HUES6 (cell line): ENCODE measurements around the gene ADM5.

ENCODE experiments used
- H3K27ac ChIP-seq: 2 replicates; pipeline ENCODE4 v1.7.0; 2013; ENCODE audit warnings: low read depth, mild to moderate bottlenecking, low read length, inconsistent platforms
- H3K27me3 ChIP-seq: 2 replicates; pipeline ENCODE4 v1.6.1; 2013; ENCODE audit warnings: low read length; ENCODE audit not compliant: control insufficient read depth, insufficient read depth
- H3K36me3 ChIP-seq: 2 replicates; pipeline ENCODE4 v1.6.1; 2013; ENCODE audit warnings: low read length; ENCODE audit not compliant: control insufficient read depth, insufficient read depth
- H3K4me1 ChIP-seq: 2 replicates; pipeline ENCODE4 v1.6.1; 2013; ENCODE audit warnings: low read length; ENCODE audit not compliant: control insufficient read depth, insufficient read depth
- H3K4me3 ChIP-seq: 2 replicates; pipeline ENCODE4 v1.5.1; 2013; ENCODE audit warnings: low read depth, low read length
- H3K9ac ChIP-seq: one replicate; pipeline ENCODE4 v1.6.1; 2013; ENCODE audit warnings: mild to moderate bottlenecking, low read length
- H3K9me3 ChIP-seq: 2 replicates; pipeline ENCODE4 v1.6.1; 2013; ENCODE audit warnings: low read depth, low read length; ENCODE audit not compliant: control insufficient read depth, insufficient read depth

Gene ADM5, protein sequence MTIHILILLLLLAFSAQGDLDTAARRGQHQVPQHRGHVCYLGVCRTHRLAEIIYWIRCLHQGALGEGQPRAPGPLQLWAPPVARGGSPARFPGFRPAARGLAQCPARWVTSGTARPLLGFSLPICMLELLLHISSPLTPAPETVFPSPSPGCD

DNA sequence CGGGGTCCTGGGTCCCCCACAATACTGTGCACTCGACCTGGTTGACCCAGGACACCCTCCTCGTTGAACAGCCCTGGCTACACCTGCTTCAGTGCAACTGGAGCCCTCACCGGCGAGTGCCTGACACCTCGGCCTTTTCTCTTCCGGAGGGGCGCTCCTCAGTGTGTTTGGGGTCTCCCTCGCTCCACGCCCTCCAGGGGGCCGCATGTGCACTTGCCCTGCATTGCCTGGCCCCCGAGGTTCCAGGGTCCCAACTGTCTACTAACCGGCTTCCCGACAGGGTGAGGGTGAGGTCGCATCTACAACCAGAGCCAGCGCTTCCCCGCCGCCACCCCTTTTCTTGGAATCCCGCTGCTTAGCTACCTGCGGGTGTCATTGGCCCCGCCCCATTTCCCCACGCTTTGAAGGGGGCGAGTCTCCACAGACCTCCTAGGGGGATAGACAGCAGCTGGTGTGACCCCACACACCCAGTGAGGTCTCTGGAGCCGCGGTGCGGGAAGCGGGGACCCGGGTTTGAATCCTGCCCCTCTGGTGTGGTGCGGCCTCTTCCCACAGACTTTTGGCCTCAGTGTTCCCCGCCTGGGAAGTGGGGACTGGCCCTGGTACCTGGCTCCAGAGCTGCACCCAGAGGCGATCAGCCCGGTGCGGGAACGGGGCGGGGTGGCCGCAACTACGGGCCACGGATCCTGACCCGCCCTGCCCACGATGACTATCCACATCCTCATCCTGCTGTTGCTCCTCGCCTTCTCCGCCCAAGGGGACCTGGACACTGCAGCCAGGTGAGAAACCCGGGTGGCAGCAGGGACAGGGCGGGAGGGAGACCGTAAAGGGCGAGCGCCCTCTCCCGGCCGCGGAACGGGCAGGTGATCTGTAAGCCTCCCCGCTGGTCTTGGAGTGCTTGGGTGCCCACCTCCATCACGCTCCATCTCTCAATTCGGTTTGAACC is at the start of gene ADM5:
ADM5 (plus strand) TSS at position 462 of the 946 bp plus-strand sequence; CDS start at position 706, 244 bp downstream.
- H3K36me3 ChIP-seq: peaks cover 42% of the 10 kb centered on the region
- no peaks in the 10 kb centered on the region for H3K9me3 ChIP-seq
- H3K4me3 ChIP-seq: peak within 1 kb of the TSS; percentile 67
- H3K4me1 ChIP-seq: peaks cover 13% of the 10 kb centered on the region
- H3K27me3 ChIP-seq: no peaks in the 10 kb centered on the region
- H3K9ac ChIP-seq: peak within 1 kb of the TSS; percentile 70
- no peak within 1 kb of the TSS for H3K27ac ChIP-seq

DNA sequence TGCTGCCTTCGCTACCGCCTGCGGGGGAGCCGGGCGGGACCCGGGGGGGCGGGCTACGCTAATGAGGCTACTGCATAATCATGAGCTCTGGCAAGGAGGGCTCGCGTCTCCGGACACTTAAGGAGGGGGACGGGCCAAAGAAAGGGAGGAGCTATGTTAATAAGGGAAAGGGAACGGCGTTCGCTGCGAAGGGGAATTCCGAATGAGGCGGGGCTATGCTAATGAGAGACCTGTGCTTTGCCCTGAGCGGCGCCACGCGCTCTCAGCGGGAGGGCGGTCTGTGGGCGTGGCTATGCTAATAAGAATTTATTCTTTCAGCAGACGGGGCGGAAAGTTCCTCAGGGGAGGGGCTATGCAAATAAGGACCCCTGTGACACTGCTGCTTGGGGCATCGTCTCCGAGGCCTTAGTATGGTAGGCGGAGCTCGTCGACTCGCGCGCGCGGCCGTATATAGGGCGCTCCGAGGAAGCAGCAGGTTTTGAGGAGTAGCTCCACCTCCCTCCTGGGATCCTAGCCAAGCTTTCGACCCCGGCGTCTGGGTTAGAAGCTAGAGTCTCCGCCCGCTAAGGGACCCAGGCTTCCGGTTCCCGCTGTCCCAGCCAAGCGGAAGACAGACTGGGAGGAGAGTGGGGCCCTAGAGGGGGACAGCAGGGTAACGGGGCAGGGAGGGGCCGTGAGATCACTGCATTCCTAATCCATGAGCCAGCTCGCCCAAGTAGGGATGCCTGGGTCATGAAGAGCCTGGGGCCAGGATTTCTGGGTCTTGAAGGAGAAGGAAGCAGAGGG is 49.1 kb upstream of the ADM5 start, which contains the start of gene RRAS:
RRAS (minus strand) TSS at position 31 of the 786 bp plus-strand sequence. CDS start 45 bp downstream, outside the sequence.
- Histone ChIP-seq H3K36me3 (peaks cover 7% of the 10 kb centered on the region), H3K9me3 (no peaks in the 10 kb centered on the region), H3K4me3 (peak within 1 kb of the TSS; percentile 68), H3K27me3 (peaks cover 3% of the 10 kb centered on the region; the same call in 1 of the 2 replicates), H3K27ac (peak within 1 kb of the TSS; percentile 99), H3K4me1 (peaks cover 31% of the 10 kb centered on the region), H3K9ac (peak within 1 kb of the TSS; percentile 96)

DNA sequence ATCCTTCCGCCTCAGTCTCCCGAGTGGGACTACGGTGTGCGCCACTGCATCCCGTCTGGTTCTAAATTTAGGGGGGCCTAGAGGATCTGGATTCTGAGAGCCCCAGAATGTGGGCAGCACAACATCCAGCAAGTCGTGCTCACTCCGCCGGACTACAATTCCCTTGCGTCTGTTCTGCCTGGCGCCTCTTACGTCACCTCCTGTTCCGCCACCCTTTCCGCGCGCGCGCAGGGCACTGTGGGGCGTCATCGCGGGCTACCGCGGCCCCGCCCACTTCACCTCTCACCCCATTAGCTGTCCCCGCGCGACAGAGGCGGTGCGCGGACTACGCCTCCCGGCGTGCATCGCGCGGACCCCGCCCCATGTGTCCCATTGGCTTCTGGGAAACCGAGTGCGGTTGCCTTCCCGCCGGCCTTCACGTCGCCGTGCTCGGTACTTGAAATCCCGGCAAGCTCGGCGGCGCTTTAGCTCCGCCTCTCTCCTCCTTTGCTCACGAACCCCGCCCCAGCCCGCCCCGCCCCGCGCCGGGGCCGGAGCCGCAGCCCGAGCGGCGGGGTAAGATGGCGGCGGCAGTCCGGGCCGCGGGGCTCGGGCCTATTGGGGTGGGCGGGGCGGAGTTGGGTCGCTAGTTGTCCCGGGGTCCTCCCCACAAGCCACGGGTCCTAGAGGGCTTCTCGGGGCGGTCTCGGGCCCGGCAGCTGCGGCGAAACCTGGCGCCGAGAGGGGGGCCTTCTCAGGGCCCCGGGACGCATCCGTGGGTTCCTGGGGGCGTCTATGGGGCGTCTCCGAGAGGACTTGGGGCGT is 47.5 kb upstream of the ADM5 start, which contains the start of gene SCAF1:
SCAF1 (plus strand) TSS at position 522 of the 804 bp plus-strand sequence. CDS start 2,818 bp downstream, outside the sequence.
- Histone ChIP-seq H3K4me1 (peaks cover 29% of the 10 kb centered on the region), H3K27ac (peak within 1 kb of the TSS; percentile 99)

DNA sequence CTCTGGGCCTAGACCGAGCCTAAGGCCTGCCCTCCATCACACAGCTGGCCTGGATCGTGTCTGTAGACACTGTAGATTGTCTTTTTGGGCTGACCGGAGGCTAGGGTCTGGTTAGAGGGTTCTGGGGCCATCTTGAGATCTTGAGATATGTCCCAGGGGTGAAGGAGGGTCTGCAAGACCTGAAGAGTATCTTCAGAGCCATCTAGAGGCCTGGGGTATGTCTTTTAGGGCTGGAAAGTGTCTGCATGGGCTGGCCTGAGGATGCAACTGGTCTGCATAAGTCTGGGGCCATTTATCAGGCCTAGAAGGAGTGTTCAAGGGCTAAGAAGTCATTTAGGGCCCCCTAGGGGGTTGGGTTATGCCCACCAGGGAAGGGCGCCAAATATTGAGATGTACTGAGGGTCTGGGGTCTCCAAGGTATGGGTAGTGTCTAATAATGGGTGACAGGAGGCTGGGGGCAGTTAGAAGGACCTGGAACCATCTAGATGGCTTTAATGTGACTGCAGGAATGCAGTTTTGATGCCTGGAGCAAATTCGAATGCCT is 46.8 kb upstream of the ADM5 start:
- H3K27ac ChIP-seq: peak overlapping the region; percentile 92
- H3K4me1 ChIP-seq: peaks cover 27% of the 10 kb centered on the region
- H3K4me3 ChIP-seq: peak overlapping the region; percentile 96
- H3K9me3 ChIP-seq: no peaks in the 10 kb centered on the region
- peak overlapping the region; percentile 98 for H3K9ac ChIP-seq
- H3K36me3 ChIP-seq: peaks cover 30% of the 10 kb centered on the region
- H3K27me3 ChIP-seq: peaks cover 3% of the 10 kb centered on the region; the same call in 1 of the 2 replicates

More for the DNA sequence above, 47.5 kb upstream of the ADM5 start, which contains the start of gene SCAF1:
- peaks cover 3% of the 10 kb centered on the region; the same call in 1 of the 2 replicates for H3K27me3 ChIP-seq
- H3K9ac ChIP-seq: peak within 1 kb of the TSS; percentile 98
- peak within 1 kb of the TSS; percentile 96 for H3K4me3 ChIP-seq
- no peaks in the 10 kb centered on the region for H3K9me3 ChIP-seq
- peaks cover 23% of the 10 kb centered on the region for H3K36me3 ChIP-seq

DNA sequence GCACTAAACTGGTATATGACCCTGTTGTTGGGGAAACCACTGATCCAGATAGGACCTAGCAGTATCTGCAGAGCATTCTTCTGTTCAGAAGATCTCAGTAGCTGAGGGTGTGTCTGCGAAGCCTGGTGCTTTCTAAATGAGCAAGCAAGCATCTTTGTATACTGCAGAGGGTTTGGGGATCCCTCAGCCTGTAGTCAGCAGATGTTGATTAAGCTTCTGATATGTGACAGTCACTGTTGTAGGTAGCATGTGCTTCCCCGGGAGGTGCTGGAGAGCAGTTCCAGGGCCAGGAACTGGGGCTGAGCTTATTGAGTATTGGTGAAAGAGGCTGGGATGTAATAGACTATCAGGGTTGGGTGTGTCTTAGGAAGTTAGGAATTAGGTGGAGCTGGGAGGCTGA is 45.9 kb upstream of the ADM5 start:
- H3K27ac ChIP-seq: no peak overlapping the region
- peak overlapping the region; percentile 96; the same call in 1 of the 2 replicates for H3K4me3 ChIP-seq
- H3K36me3 ChIP-seq: peaks cover 35% of the 10 kb centered on the region
- no peaks in the 10 kb centered on the region for H3K9me3 ChIP-seq
- H3K4me1 ChIP-seq: peaks cover 21% of the 10 kb centered on the region
- no peak overlapping the region for H3K9ac ChIP-seq
- H3K27me3 ChIP-seq: peaks cover 3% of the 10 kb centered on the region; the same call in 1 of the 2 replicates

DNA sequence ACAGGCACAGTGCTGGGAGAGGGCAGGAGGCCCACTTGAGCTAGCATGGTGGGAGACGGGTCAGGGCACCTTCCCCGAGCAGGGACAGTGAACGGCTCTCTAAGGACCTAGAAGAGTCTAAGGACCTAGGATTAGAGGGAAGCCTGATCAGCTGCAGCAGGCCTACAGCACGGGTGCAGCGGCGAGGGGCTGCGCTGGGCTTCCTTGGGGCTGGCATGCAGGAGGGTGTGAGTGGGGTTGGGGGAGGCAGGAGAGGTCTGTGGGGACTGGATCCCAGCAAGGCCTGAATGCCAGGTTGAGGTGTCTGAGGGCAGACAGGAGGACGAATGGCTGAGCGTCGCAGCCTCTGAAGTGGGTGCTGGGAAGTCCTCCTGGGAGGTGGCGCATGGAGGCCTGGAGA is 43.8 kb upstream of the ADM5 start:
- Histone ChIP-seq H3K27me3 (no peaks in the 10 kb centered on the region), H3K4me3 (no peak overlapping the region), H3K9ac (no peak overlapping the region), H3K9me3 (no peaks in the 10 kb centered on the region), H3K4me1 (peaks cover 13% of the 10 kb centered on the region; the same call in 1 of the 2 replicates), H3K27ac (no peak overlapping the region), H3K36me3 (peaks cover 52% of the 10 kb centered on the region)

DNA sequence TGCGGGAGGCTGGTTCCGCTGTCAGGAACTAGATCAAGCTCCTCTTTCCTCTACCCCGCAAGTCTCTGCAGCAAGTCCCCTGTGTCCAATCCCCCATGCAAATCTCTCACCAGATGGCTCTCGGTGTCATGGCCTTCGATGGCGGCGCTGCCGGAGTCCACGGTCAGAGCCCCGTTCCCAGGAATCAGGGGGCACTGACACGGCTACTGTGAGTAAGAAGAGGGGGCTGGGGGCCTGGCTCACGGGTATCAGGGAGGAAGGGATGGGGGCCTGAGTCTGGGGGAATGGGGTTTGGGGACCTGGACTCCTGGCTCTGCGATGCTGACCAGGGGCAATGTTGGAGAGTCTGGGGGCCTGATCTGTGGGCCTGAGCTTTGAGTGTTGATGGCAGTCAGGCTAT is 43.4 kb upstream of the ADM5 start:
- Histone ChIP-seq H3K27ac (no peak overlapping the region), H3K9ac (no peak overlapping the region), H3K36me3 (peaks cover 54% of the 10 kb centered on the region), H3K9me3 (no peaks in the 10 kb centered on the region), H3K4me1 (peaks cover 10% of the 10 kb centered on the region; the same call in 1 of the 2 replicates), H3K4me3 (no peak overlapping the region), H3K27me3 (no peaks in the 10 kb centered on the region)

DNA sequence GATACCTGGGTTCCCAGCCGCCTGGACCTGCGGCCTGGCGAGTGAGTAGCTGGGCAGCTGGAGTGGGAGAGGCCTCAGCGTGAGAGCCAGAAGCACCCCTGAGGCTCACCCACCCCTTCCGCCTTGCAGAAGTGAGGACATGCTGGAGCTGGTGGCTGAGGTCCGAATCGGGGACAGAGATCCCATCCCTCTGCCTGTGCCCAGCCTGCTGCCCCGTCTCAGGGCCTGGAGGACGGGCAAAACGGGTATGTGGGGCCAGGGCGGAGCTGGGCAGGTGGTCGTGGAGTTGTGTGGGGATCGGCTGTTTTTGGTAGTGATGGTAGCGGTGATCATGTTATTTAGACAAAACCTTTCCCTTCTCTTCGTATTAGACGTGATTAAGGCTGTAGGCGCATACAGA is 42.8 kb upstream of the ADM5 start:
- Histone ChIP-seq H3K27ac (no peak overlapping the region), H3K9ac (no peak overlapping the region), H3K36me3 (peaks cover 59% of the 10 kb centered on the region), H3K9me3 (no peaks in the 10 kb centered on the region), H3K27me3 (no peaks in the 10 kb centered on the region), H3K4me3 (no peak overlapping the region), H3K4me1 (peaks cover 8% of the 10 kb centered on the region; the same call in 1 of the 2 replicates)

DNA sequence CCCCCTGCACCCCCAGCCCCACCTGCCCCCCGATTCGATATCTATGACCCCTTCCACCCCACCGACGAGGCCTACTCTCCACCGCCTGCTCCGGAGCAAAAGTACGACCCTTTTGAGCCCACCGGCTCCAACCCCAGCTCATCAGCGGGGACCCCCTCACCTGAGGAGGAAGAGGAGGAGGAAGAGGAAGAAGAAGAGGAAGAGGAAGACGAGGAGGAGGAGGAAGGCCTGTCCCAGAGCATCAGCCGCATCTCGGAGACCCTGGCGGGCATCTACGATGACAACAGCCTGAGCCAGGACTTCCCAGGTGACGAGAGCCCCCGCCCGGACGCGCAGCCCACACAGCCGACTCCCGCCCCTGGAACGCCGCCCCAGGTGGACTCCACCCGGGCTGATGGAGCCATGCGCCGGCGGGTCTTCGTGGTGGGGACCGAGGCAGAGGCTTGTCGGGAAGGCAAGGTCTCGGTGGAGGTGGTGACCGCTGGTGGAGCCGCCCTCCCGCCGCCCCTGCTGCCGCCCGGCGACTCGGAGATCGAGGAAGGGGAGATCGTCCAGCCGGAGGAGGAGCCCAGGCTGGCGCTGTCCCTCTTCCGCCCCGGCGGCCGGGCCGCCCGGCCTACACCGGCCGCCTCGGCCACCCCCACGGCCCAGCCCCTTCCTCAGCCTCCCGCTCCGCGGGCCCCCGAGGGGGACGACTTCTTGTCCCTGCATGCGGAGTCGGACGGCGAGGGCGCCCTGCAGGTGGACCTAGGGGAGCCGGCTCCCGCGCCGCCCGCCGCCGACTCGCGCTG is 38.2 kb upstream of the ADM5 start:
- no peak overlapping the region for H3K27ac ChIP-seq
- H3K36me3 ChIP-seq: peaks cover 83% of the 10 kb centered on the region
- H3K9me3 ChIP-seq: no peaks in the 10 kb centered on the region
- H3K4me3 ChIP-seq: no peak overlapping the region
- H3K4me1 ChIP-seq: peaks cover 4% of the 10 kb centered on the region; the same call in 1 of the 2 replicates
- H3K9ac ChIP-seq: no peak overlapping the region
- no peaks in the 10 kb centered on the region for H3K27me3 ChIP-seq
